ENCODE measurements around the gene VSTM4. TPM values are rescaled to one million over a fixed set of nuclear protein-coding genes. Genes with fewer than 3 reads are reported as not detected.

Gene VSTM4
- total RNA-seq, 1 experiment from 2014 or later = 0.72 TPM

DNA sequence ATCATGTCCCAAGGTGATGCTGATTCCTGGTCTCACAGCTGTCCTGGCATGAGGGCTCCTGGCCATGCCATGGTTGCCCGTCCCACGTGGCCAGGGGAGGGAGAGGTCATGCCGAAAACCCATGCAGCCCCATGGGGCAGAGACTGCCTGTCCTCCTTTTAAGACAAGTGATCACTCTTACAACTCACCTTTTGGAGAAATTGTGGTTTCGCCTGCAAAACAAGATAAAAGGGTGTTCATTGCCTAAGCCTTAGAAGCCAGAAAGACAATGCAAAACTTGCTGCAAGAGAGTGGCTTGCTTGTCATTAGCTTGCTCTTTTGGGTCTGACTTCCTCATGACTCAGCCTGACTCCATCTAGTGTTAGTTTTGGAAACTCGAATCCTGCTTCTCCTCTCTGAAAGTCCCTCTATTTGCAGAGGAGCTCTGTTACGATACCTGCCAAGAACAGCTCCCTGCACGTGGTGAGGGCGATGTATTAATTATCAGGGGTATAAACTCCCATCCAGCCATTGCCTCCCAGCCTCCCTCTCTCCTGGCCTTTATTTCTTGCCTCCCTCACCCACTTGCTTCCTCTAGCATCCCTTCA lies 46.2 kb upstream of the VSTM4 start (continued):
- TF ChIP-seq ESRRA (CRISPR knock-in tag; IDR thresholded peaks at IDR 0.05; ENCODE audit: borderline replicate concordance) (no peak), EMX1 (CRISPR knock-in tag; IDR thresholded peaks at IDR 0.05) (no peak), IRF1 (CRISPR knock-in tag; IDR thresholded peaks at IDR 0.05) (no peak), ELF4 (CRISPR knock-in tag; IDR thresholded peaks at IDR 0.05; ENCODE audit: low read depth) (no peak)
- TF ChIP-seq, protein P1, sequence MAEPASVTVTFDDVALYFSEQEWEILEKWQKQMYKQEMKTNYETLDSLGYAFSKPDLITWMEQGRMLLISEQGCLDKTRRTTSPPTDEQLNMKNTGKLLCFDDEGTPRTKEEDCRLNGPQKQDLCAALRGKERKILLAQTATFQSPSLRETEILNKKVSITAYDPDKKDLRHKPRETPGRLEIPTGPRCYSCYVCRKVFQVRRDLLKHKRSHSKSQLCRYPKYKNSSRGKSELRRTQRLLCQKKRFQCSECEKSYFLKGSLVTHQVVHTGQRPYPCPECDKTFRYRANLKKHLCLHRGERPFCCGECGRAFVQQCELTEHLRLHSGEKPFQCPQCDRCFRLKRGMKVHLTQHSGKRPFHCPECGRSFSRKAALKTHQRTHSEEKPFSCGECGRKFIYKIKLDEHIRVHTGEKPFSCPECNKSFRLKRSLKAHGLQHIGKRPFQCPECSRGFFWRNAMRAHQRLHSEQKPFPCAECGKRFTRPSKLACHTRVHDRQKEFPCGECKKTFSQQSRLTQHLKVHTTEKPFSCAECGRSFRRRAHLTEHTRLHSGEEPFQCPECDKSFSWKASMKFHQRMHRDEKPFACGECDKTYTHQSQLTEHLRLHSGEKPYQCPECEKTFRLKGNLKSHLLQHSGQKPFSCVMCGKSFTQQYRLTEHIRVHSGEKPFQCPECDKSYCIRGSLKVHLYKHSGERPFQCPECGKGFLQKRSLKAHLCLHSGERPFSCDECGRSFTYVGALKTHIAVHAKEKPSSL (CRISPR knock-in tag; conservative IDR thresholded peaks at IDR 0.05) = no peak

GRCh38 chr10:49160814-49161213 lies 45.5 kb upstream of the VSTM4 start:
- no peak overlapping the region for H3K4me3 Mint-ChIP-seq
- peaks cover 4% of the 10 kb centered on the region; the same call in 1 of the 2 replicates for H3K27me3 Mint-ChIP-seq (ENCODE audit: low read depth)
- peaks cover 6% of the 10 kb centered on the region; the same call in 1 of the 2 replicates for H3K9me3 Mint-ChIP-seq
- CTCF ChIA-PET = interaction anchor here (1.4 to 1.6 kb wide), 7 partner anchors 11 to 505 kb away, joined by 4 to 11 read pairs (median 6); no protein-coding TSS in a partner anchor
- peaks cover 30% of the 10 kb centered on the region for H3K4me1 Mint-ChIP-seq
- TF ChIP-seq, protein P2, sequence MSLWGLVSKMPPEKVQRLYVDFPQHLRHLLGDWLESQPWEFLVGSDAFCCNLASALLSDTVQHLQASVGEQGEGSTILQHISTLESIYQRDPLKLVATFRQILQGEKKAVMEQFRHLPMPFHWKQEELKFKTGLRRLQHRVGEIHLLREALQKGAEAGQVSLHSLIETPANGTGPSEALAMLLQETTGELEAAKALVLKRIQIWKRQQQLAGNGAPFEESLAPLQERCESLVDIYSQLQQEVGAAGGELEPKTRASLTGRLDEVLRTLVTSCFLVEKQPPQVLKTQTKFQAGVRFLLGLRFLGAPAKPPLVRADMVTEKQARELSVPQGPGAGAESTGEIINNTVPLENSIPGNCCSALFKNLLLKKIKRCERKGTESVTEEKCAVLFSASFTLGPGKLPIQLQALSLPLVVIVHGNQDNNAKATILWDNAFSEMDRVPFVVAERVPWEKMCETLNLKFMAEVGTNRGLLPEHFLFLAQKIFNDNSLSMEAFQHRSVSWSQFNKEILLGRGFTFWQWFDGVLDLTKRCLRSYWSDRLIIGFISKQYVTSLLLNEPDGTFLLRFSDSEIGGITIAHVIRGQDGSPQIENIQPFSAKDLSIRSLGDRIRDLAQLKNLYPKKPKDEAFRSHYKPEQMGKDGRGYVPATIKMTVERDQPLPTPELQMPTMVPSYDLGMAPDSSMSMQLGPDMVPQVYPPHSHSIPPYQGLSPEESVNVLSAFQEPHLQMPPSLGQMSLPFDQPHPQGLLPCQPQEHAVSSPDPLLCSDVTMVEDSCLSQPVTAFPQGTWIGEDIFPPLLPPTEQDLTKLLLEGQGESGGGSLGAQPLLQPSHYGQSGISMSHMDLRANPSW (CRISPR knock-in tag; conservative IDR thresholded peaks at IDR 0.05; ENCODE audit: low read depth) = no peak
- DNase-seq (ENCODE audit: low spot score) (no peak), ATAC-seq (no peak)
- no peaks in the 10 kb centered on the region for H3K36me3 Mint-ChIP-seq
- no peak overlapping the region for H3K27ac Mint-ChIP-seq
- POLR2A ChIA-PET = no interaction called here

- DNase-seq (ENCODE audit: low spot score) (no peak), ATAC-seq (no peak)
- no peaks in the 10 kb centered on the region for H3K36me3 Mint-ChIP-seq
- peaks cover 13% of the 10 kb centered on the region for H3K9me3 Mint-ChIP-seq
- no peak overlapping the region for H3K4me3 Mint-ChIP-seq
- CTCF ChIA-PET = no interaction called here
- no peak overlapping the region for H3K27ac Mint-ChIP-seq
- H3K27me3 Mint-ChIP-seq (ENCODE audit: low read depth) = peaks cover 4% of the 10 kb centered on the region; the same call in 1 of the 2 replicates
- POLR2A ChIA-PET = no interaction called here
- peaks cover 30% of the 10 kb centered on the region for H3K4me1 Mint-ChIP-seq
- TF ChIP-seq TP53 (CRISPR knock-in tag; IDR thresholded peaks at IDR 0.05) = no peak
- no peak for TF ChIP-seq CTCF (IDR thresholded peaks at IDR 0.05)
- TF ChIP-seq, protein P3, sequence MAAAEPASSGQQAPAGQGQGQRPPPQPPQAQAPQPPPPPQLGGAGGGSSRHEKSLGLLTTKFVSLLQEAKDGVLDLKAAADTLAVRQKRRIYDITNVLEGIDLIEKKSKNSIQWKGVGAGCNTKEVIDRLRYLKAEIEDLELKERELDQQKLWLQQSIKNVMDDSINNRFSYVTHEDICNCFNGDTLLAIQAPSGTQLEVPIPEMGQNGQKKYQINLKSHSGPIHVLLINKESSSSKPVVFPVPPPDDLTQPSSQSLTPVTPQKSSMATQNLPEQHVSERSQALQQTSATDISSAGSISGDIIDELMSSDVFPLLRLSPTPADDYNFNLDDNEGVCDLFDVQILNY (CRISPR knock-in tag; IDR thresholded peaks at IDR 0.05) = no peak
- no peak for TF ChIP-seq ELF4 (CRISPR knock-in tag; IDR thresholded peaks at IDR 0.05; ENCODE audit: low read depth)
- TF ChIP-seq JAZF1 (CRISPR knock-in tag; IDR thresholded peaks at IDR 0.05) = no peak
- no peak for TF ChIP-seq ZNF263 (CRISPR knock-in tag; IDR thresholded peaks at IDR 0.05; ENCODE audit: low read depth)
- TF ChIP-seq, protein P4, sequence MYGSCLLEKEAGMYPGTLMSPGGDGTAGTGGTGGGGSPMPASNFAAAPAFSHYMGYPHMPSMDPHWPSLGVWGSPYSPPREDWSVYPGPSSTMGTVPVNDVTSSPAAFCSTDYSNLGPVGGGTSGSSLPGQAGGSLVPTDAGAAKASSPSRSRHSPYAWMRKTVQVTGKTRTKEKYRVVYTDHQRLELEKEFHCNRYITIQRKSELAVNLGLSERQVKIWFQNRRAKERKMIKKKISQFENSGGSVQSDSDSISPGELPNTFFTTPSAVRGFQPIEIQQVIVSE (CRISPR knock-in tag; IDR thresholded peaks at IDR 0.05; ENCODE audit: borderline replicate concordance) = no peak
- TF ChIP-seq, protein P2 (CRISPR knock-in tag; conservative IDR thresholded peaks at IDR 0.05; ENCODE audit: low read depth) = no peak
- TF ChIP-seq, protein P5, sequence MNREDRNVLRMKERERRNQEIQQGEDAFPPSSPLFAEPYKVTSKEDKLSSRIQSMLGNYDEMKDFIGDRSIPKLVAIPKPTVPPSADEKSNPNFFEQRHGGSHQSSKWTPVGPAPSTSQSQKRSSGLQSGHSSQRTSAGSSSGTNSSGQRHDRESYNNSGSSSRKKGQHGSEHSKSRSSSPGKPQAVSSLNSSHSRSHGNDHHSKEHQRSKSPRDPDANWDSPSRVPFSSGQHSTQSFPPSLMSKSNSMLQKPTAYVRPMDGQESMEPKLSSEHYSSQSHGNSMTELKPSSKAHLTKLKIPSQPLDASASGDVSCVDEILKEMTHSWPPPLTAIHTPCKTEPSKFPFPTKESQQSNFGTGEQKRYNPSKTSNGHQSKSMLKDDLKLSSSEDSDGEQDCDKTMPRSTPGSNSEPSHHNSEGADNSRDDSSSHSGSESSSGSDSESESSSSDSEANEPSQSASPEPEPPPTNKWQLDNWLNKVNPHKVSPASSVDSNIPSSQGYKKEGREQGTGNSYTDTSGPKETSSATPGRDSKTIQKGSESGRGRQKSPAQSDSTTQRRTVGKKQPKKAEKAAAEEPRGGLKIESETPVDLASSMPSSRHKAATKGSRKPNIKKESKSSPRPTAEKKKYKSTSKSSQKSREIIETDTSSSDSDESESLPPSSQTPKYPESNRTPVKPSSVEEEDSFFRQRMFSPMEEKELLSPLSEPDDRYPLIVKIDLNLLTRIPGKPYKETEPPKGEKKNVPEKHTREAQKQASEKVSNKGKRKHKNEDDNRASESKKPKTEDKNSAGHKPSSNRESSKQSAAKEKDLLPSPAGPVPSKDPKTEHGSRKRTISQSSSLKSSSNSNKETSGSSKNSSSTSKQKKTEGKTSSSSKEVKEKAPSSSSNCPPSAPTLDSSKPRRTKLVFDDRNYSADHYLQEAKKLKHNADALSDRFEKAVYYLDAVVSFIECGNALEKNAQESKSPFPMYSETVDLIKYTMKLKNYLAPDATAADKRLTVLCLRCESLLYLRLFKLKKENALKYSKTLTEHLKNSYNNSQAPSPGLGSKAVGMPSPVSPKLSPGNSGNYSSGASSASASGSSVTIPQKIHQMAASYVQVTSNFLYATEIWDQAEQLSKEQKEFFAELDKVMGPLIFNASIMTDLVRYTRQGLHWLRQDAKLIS (CRISPR knock-in tag; IDR thresholded peaks at IDR 0.05; ENCODE audit: borderline replicate concordance) = no peak
- no peak for TF ChIP-seq HMGA2 (CRISPR knock-in tag; IDR thresholded peaks at IDR 0.05)
- TF ChIP-seq TCF7 (CRISPR knock-in tag; IDR thresholded peaks at IDR 0.05; ENCODE audit: low read depth) = no peak
These were observed 44.8 kb upstream of the VSTM4 start for GRCh38 chr10:49160110-49160509.

Data from WTC11 (cell line).